GM21515 (cell line): Measurements from ENCODE around the gene JPH3.
"Not testable (repeated sequence)": the region's sequence is repeated elsewhere in the genome, so short reads cannot be mapped to it uniquely, and the experiment has no call there.

Experiments
- ATAC-seq: cut with Tn5 transposase; IDR thresholded peaks from one replicate; pipeline ENCODE4 v1.9.1; 2021; ENCODE audit not compliant: unreplicated experiment

Gene JPH3

GRCh38 chr16:87572959-87573358 lies 29.3 kb upstream of the JPH3 start:
- ATAC-seq, result no peak

GRCh38 chr16:87575027-87575804 lies 27.1 kb upstream of the JPH3 start:
- ATAC-seq, result no peak

GRCh38 chr16:87576171-87576570 lies 26.1 kb upstream of the JPH3 start:
- ATAC-seq, result no peak

- not testable (repeated sequence) for ATAC-seq
Observed at GRCh38 chr16:87578142-87578930, 24.0 kb upstream of the JPH3 start.

- no peak for ATAC-seq
Observed at GRCh38 chr16:87579691-87580090, 22.6 kb upstream of the JPH3 start.

GRCh38 chr16:87580855-87581261 lies 21.4 kb upstream of the JPH3 start:
- no peak for ATAC-seq

GRCh38 chr16:87581857-87582215 lies 20.5 kb upstream of the JPH3 start:
- ATAC-seq, result no peak

GRCh38 chr16:87582216-87582965 lies 19.9 kb upstream of the JPH3 start:
- ATAC-seq, result no peak

GRCh38 chr16:87582966-87583325 lies 19.4 kb upstream of the JPH3 start:
- ATAC-seq, result no peak

- ATAC-seq, result no peak
Observed at GRCh38 chr16:87583453-87584131, 18.7 kb upstream of the JPH3 start.

- ATAC-seq, result no peak
Observed at GRCh38 chr16:87584271-87584670, 18.0 kb upstream of the JPH3 start.

GRCh38 chr16:87584975-87585374 lies 17.3 kb upstream of the JPH3 start:
- ATAC-seq, result no peak

GRCh38 chr16:87585442-87586200 lies 16.7 kb upstream of the JPH3 start:
- ATAC-seq, result no peak

- ATAC-seq, result no peak
Observed at GRCh38 chr16:87586201-87586782, 16.0 kb upstream of the JPH3 start.

- ATAC-seq, result no peak
Observed at GRCh38 chr16:87587636-87588035, 14.7 kb upstream of the JPH3 start.

GRCh38 chr16:87592018-87592712 lies 10.1 kb upstream of the JPH3 start:
- no peak for ATAC-seq

GRCh38 chr16:87593710-87594258 lies 8.5 kb upstream of the JPH3 start:
- ATAC-seq, result no peak

- no peak for ATAC-seq
Observed at GRCh38 chr16:87595712-87596111, 6.6 kb upstream of the JPH3 start.

- no peak for ATAC-seq
Observed at GRCh38 chr16:87597324-87597830, 4.9 kb upstream of the JPH3 start.
